Gastroesophageal sphincter (tissue), 4 donors: Measurements from ENCODE around the gene DNAH9. TPM values are rescaled to one million over a fixed set of nuclear protein-coding genes. Genes with fewer than 3 reads are reported as not detected.

Experiments
- ATAC-seq: fragments of 150-250 bp; one replicate; pipeline ENCODE4 v1.9.1; 2016; ENCODE audit warnings: mild to moderate bottlenecking, moderate library complexity
- H3K27ac ChIP-seq, 4 donors: fragments of 200-600 bp; sonication (generic) in 3 of 4; 1 replicate in 3 of 4; 2 replicates in 1 of 4; pipeline ENCODE4 v1.5.1; 2016 to 2019
- H3K27me3 ChIP-seq: fragments of 200-600 bp; sonication (generic); one replicate; pipeline ENCODE4 v1.5.1; 2019
- H3K36me3 ChIP-seq, 2 donors: fragments of 200-600 bp; sonication (generic); one replicate each; pipeline ENCODE4 v1.5.1; 2019; ENCODE audit warnings: control low read depth in 1 of 2
- H3K4me1 ChIP-seq, 3 donors: fragments of 200-600 bp; sonication (generic); 1 replicate in 2 of 3; 2 replicates in 1 of 3; pipeline ENCODE4 v1.5.1; 2016 to 2019; ENCODE audit warnings: control low read depth in 2 of 3
- H3K4me3 ChIP-seq, 2 donors: fragments of 200-600 bp; sonication (generic); one replicate each; pipeline ENCODE4 v1.5.1; 2019; ENCODE audit warnings: mild to moderate bottlenecking in 1 of 2, moderate library complexity in 1 of 2
- H3K9me3 ChIP-seq, 3 donors: fragments of 200-600 bp; sonication (generic); one replicate each; pipeline ENCODE4 v1.5.1; 2017 to 2019; ENCODE audit warnings: control low read depth in 2 of 3
- CTCF ChIP-seq, 4 experiments: fragments of 200-600 bp in 2 of 4; fragments of 450-650 bp in 2 of 4; sonication (generic) in 1 of 4; IDR thresholded peaks; one replicate each; pipeline ENCODE4 v1.5.1; 2017 to 2019; ENCODE audit warnings: antibody characterized with exemption in 4 of 4, mild to moderate bottlenecking in 2 of 4, moderate library complexity in 2 of 4
- EP300 ChIP-seq: sonication (generic); formaldehyde crosslinking; IDR thresholded peaks from one replicate; pipeline ENCODE4 v1.6.1; 2017; ENCODE audit warnings: antibody characterized with exemption, mild to moderate bottlenecking
- POLR2A ChIP-seq, 2 donors: fragments of 450-650 bp; IDR thresholded peaks; one replicate each; pipeline ENCODE4 v1.6.1; 2017; ENCODE audit warnings: antibody characterized with exemption in 2 of 2, mild to moderate bottlenecking in 2 of 2, moderate library complexity in 1 of 2
- POLR2AphosphoS5 ChIP-seq: sonication (generic); formaldehyde crosslinking; IDR thresholded peaks from one replicate; pipeline ENCODE4 v1.6.1; 2017; ENCODE audit warnings: antibody characterized with exemption
- WGBS, 2 donors: methylation state at CpG; one replicate each; pipeline ENCODE4 v1.1.5; 2018; ENCODE audit warnings: low coverage in 1 of 2; 5-methylcytosine and 5-hydroxymethylcytosine counted together
- total RNA-seq, 4 donors: library from RNA; depleted of rRNA; stranded (reverse); fragments of >200 nt; gene quantifications; one replicate each; pipeline ENCODE4 v1.1.0, GENCODE V29; 2016

The DNAH9 gene
- total RNA-seq, 4 donors from 2014 or later = 0.12 to 0.15 (median 0.13) TPM; not detected in 1

GRCh38 chr17:11869680-11870394 is 271.6 kb downstream of the DNAH9 start:
- no peak for TF ChIP-seq POLR2A (IDR thresholded peaks at IDR 0.05)
- TF ChIP-seq EP300 = no peak
- no peak for TF ChIP-seq CTCF (IDR thresholded peaks at IDR 0.05)
- TF ChIP-seq POLR2AphosphoS5 = no peak
- Histone ChIP-seq H3K9me3 (peaks cover 0 to 22% (median 0%) of the 10 kb centered on the region in 3 donors), H3K27ac (no peak overlapping the region), H3K4me3 (no peak overlapping the region), H3K36me3 (no peaks in the 10 kb centered on the region), H3K4me1 (no peaks in the 10 kb centered on the region), H3K27me3 (peaks cover 13% of the 10 kb centered on the region)
- no peak for ATAC-seq
- whole genome bisulfite sequencing, 2 donors = 82% methylated on average over 3 to 6 of the region's 8 CpGs

- peaks cover 13% of the 10 kb centered on the region for H3K27me3 ChIP-seq
- WGBS, 2 donors = 75 to 79% methylated on average over 7 to 9 of the region's 10 CpGs
- H3K9me3 ChIP-seq = peaks cover 0 to 22% (median 0%) of the 10 kb centered on the region in 3 donors
- no peak overlapping the region for H3K27ac ChIP-seq
- no peak for TF ChIP-seq POLR2AphosphoS5
- TF ChIP-seq POLR2A (IDR thresholded peaks at IDR 0.05) = no peak
- no peak for TF ChIP-seq CTCF (IDR thresholded peaks at IDR 0.05)
- TF ChIP-seq EP300 = no peak
- H3K4me3 ChIP-seq = no peak overlapping the region
- no peak for ATAC-seq
- H3K4me1 ChIP-seq = no peaks in the 10 kb centered on the region
- no peaks in the 10 kb centered on the region for H3K36me3 ChIP-seq
Observed at GRCh38 chr17:11871773-11872172, 273.5 kb downstream of the DNAH9 start.

GRCh38 chr17:11874756-11875155 is 276.5 kb downstream of the DNAH9 start:
- no peaks in the 10 kb centered on the region for H3K4me1 ChIP-seq
- H3K27ac ChIP-seq = no peak overlapping the region
- TF ChIP-seq CTCF (IDR thresholded peaks at IDR 0.05) (no peak), POLR2AphosphoS5 (no peak), EP300 (no peak), POLR2A (IDR thresholded peaks at IDR 0.05) (no peak)
- H3K9me3 ChIP-seq = peaks cover 0 to 8% (median 0%) of the 10 kb centered on the region in 3 donors
- H3K27me3 ChIP-seq = peaks cover 6% of the 10 kb centered on the region
- WGBS, 2 donors = 57% methylated on average over 2 of the region's 7 CpGs; no CpG with 5 or more reads in 1 of the 2 donors
- no peaks in the 10 kb centered on the region for H3K36me3 ChIP-seq
- H3K4me3 ChIP-seq = no peak overlapping the region
- ATAC-seq = no peak

GRCh38 chr17:11880714-11881113 is 282.4 kb downstream of the DNAH9 start:
- peak; percentile 36 for ATAC-seq
- Histone ChIP-seq H3K27me3 (no peaks in the 10 kb centered on the region), H3K9me3 (no peaks in the 10 kb centered on the region), H3K36me3 (no peaks in the 10 kb centered on the region), H3K4me1 (no peaks in the 10 kb centered on the region), H3K27ac (no peak overlapping the region), H3K4me3 (no peak overlapping the region)
- 32 to 33% methylated on average over 5 of the region's 5 CpGs for WGBS, 2 donors
- TF ChIP-seq POLR2AphosphoS5 = no peak
- TF ChIP-seq POLR2A (IDR thresholded peaks at IDR 0.05) = no peak
- no peak for TF ChIP-seq EP300
- peak in 1 of 4 experiments; percentile 30 for TF ChIP-seq CTCF (IDR thresholded peaks at IDR 0.05)

- H3K36me3 ChIP-seq = no peaks in the 10 kb centered on the region
Observed at GRCh38 chr17:11882716-11883115, 284.4 kb downstream of the DNAH9 start.

More at GRCh38 chr17:11882716-11883115, 284.4 kb downstream of the DNAH9 start:
- no peaks in the 10 kb centered on the region for H3K4me1 ChIP-seq
- TF ChIP-seq POLR2A (IDR thresholded peaks at IDR 0.05) (no peak), POLR2AphosphoS5 (no peak), EP300 (no peak), CTCF (IDR thresholded peaks at IDR 0.05) (no peak)
- no peak for ATAC-seq
- no peak overlapping the region for H3K27ac ChIP-seq
- no peaks in the 10 kb centered on the region for H3K27me3 ChIP-seq
- H3K9me3 ChIP-seq = no peaks in the 10 kb centered on the region
- H3K4me3 ChIP-seq = no peak overlapping the region
- 52 to 66% methylated on average over 3 of the region's 3 CpGs for WGBS, 2 donors
